T-cell (primary cell): ENCODE data around the gene LAP3. TPM values are rescaled to one million over a fixed set of nuclear protein-coding genes. Genes with fewer than 3 reads are reported as not detected.

Experiments
- ATAC-seq, 4 experiments: fragments of 200-7000 bp in 3 of 4; fragments of 150-1000 bp in 1 of 4; cut with Tn5 transposase; replicated peaks in 1 of 4; 1 replicate in 3 of 4; 2 replicates in 1 of 4; pipeline ENCODE4 v1.10.0; 2021; ENCODE audit warnings: moderate library complexity in 3 of 4, mild to moderate bottlenecking in 2 of 4, moderate number of reproducible peaks in 1 of 4
- CTCF ChIA-PET, 2 donors: fragments of 300-600 bp; sonication (Branson Sonifier 250); formaldehyde crosslinking; loops; one replicate each; lab custom pipeline; 2022; ENCODE audit warnings: antibody characterized with exemption in 2 of 2; lab: Charles Lee
- POLR2A ChIA-PET, 2 donors: fragments of 300-600 bp; sonication (Branson Sonifier 250); formaldehyde crosslinking; loops; one replicate each; lab custom pipeline; 2022; ENCODE audit warnings: antibody characterized with exemption in 2 of 2; lab: Charles Lee
- DNase-seq, 35 experiments: peaks; one replicate each; pipeline versions ENCODE4 v3.0.0 to v3.0.0-alpha.2; 2013 to 2023
- H3K27ac ChIP-seq: one replicate; pipeline ENCODE4 v1.5.1; 2013; ENCODE audit warnings: low read length
- H3K27me3 ChIP-seq, 2 experiments: replicated peaks in 1 of 2; 1 replicate in 1 of 2; 2 replicates in 1 of 2; pipeline versions ENCODE4 v1.6.1 to v1.7.0; 2013; ENCODE audit warnings: low read length in 1 of 2, mixed read lengths in 1 of 2; ENCODE audit not compliant: control insufficient read depth in 2 of 2, insufficient read depth in 2 of 2; ENCODE audit errors: extremely low read depth in 1 of 2
- H3K36me3 ChIP-seq, 2 donors: 1 replicate in 1 of 2; 2 replicates in 1 of 2; pipeline versions ENCODE4 v1.6.1 to v1.7.0; 2013; ENCODE audit warnings: low read length in 1 of 2; ENCODE audit not compliant: control insufficient read depth in 2 of 2, insufficient read depth in 1 of 2; ENCODE audit errors: extremely low read depth in 1 of 2
- H3K4me1 ChIP-seq, 2 experiments: 1 replicate in 1 of 2; 2 replicates in 1 of 2; pipeline versions ENCODE4 v1.6.1 to v1.7.0; 2013; ENCODE audit warnings: low read length in 2 of 2, mixed read lengths in 1 of 2; ENCODE audit not compliant: insufficient read depth in 2 of 2, control insufficient read depth in 1 of 2; ENCODE audit errors: extremely low read depth in 1 of 2
- H3K4me3 ChIP-seq, 2 donors: 1 replicate in 1 of 2; 2 replicates in 1 of 2; pipeline versions ENCODE4 v1.5.1 to v1.7.0; 2013; ENCODE audit warnings: mild to moderate bottlenecking in 2 of 2, low read length in 1 of 2, moderate library complexity in 1 of 2; ENCODE audit not compliant: control insufficient read depth in 1 of 2; ENCODE audit errors: extremely low read depth in 1 of 2
- H3K9me3 ChIP-seq: 2 replicates; pipeline ENCODE4 v1.7.0; 2013
- H3K27ac Mint-ChIP-seq, 2 donors: one replicate each; pipeline ENCODE4 v1.8.0; 2020 to 2021; ENCODE audit warnings: mild to moderate bottlenecking in 2 of 2, mixed read lengths in 2 of 2
- H3K27me3 Mint-ChIP-seq, 2 donors: one replicate each; pipeline ENCODE4 v1.8.0; 2021 to 2022; ENCODE audit warnings: mixed read lengths in 2 of 2
- H3K36me3 Mint-ChIP-seq: one replicate; pipeline ENCODE4 v1.8.0; 2021; ENCODE audit warnings: mixed read lengths
- H3K4me1 Mint-ChIP-seq, 3 donors: one replicate each; pipeline ENCODE4 v1.8.0; 2020 to 2022; ENCODE audit warnings: mixed read lengths in 3 of 3, mild to moderate bottlenecking in 1 of 3
- H3K4me3 Mint-ChIP-seq, 3 donors: one replicate each; pipeline ENCODE4 v1.8.0; 2020 to 2022; ENCODE audit warnings: mild to moderate bottlenecking in 3 of 3, mixed read lengths in 3 of 3, moderate library complexity in 3 of 3
- H3K9me3 Mint-ChIP-seq, 3 donors: one replicate each; pipeline ENCODE4 v1.8.0; 2020 to 2022; ENCODE audit warnings: mixed read lengths in 3 of 3
- WGBS: methylation state at CpG from one replicate; pipeline ENCODE4 v1.1.5; 2013; ENCODE audit warnings: missing lambda C conversion rate; ENCODE audit not compliant: insufficient coverage; 5-methylcytosine and 5-hydroxymethylcytosine counted together
- total RNA-seq, 35 experiments: library from RNA in 6 of 35; stranded (reverse) in 6 of 35; fragments of 120-200 nt in 1 of 35; gene quantifications; one replicate each; pipeline versions ENCODE4 v1.2.1 to v1.2.4 and lab custom pipeline; 2013 to 2026

LAP3 gene
- total RNA-seq, 5 donors from 2014 or later (not counting 1 experiment from before 2014, with no cell fraction given), result 23.5 to 58.4 (median 25.1) TPM

GRCh38 chr4:17583941-17584340 is 6.9 kb downstream of the LAP3 start:
- WGBS, result 96% methylated on average over 4 of the region's 4 CpGs
- H3K27me3 ChIP-seq, result no peaks in the 10 kb centered on the region
- no peaks in the 10 kb centered on the region for H3K9me3 ChIP-seq
- Mint-ChIP-seq H3K4me3 (no peak overlapping the region), H3K36me3 (peaks cover 59% of the 10 kb centered on the region), H3K4me1 (peaks cover 4 to 18% (median 17%) of the 10 kb centered on the region in 3 donors), H3K27me3 (no peaks in the 10 kb centered on the region), H3K9me3 (no peaks in the 10 kb centered on the region), H3K27ac (no peak overlapping the region)
- H3K4me1 ChIP-seq, result peaks cover 0 to 4% of the 10 kb centered on the region in 2 experiments
- H3K27ac ChIP-seq, result no peak overlapping the region
- no peak for DNase-seq
- no peak overlapping the region for H3K4me3 ChIP-seq
- ATAC-seq, result no peak
- ChIA-PET POLR2A (interaction anchor here (0.6 to 0.9 kb wide), 2 partner anchors 22 to 35 kb away, joined by 3 read pairs; no protein-coding TSS in a partner anchor), CTCF (no interaction called here)
- H3K36me3 ChIP-seq, result peaks cover 19 to 74% of the 10 kb centered on the region in 2 donors

GRCh38 chr4:17584521-17585213 is 7.7 kb downstream of the LAP3 start:
- CTCF ChIA-PET, result no interaction called here
- H3K36me3 Mint-ChIP-seq, result peaks cover 61% of the 10 kb centered on the region
- ATAC-seq, result no peak

GRCh38 chr4:17587094-17587822 is 10.3 kb downstream of the LAP3 start:
- Histone ChIP-seq H3K27ac (no peak overlapping the region), H3K9me3 (no peaks in the 10 kb centered on the region), H3K4me3 (no peak overlapping the region), H3K27me3 (no peaks in the 10 kb centered on the region), H3K36me3 (peaks cover 24 to 81% of the 10 kb centered on the region in 2 donors), H3K4me1 (no peaks in the 10 kb centered on the region)
- Mint-ChIP-seq H3K9me3 (no peaks in the 10 kb centered on the region), H3K36me3 (peaks cover 62% of the 10 kb centered on the region), H3K27me3 (no peaks in the 10 kb centered on the region), H3K4me1 (peaks cover 0 to 10% (median 7%) of the 10 kb centered on the region in 3 donors), H3K27ac (no peak overlapping the region), H3K4me3 (no peak overlapping the region)
- WGBS, result 93% methylated on average over 3 of the region's 9 CpGs
- no peak for DNase-seq
- no peak for ATAC-seq
- POLR2A ChIA-PET, result no interaction called here
- CTCF ChIA-PET, result interaction anchor here in 1 of 2 donors (0.6 kb wide), 1 partner anchor 14 kb away, joined by 4 read pairs; no protein-coding TSS in a partner anchor

More at GRCh38 chr4:17584521-17585213, 7.7 kb downstream of the LAP3 start:
- Histone ChIP-seq H3K27me3 (no peaks in the 10 kb centered on the region), H3K9me3 (no peaks in the 10 kb centered on the region), H3K4me3 (no peak overlapping the region), H3K27ac (no peak overlapping the region), H3K4me1 (no peaks in the 10 kb centered on the region), H3K36me3 (peaks cover 26 to 82% of the 10 kb centered on the region in 2 donors)
- no peak for DNase-seq
- 97% methylated on average over 6 of the region's 10 CpGs for WGBS
- Mint-ChIP-seq H3K9me3 (no peaks in the 10 kb centered on the region), H3K4me3 (no peak overlapping the region), H3K27me3 (no peaks in the 10 kb centered on the region), H3K27ac (no peak overlapping the region), H3K4me1 (peaks cover 0 to 12% (median 11%) of the 10 kb centered on the region in 3 donors)
- POLR2A ChIA-PET, result no interaction called here

GRCh38 chr4:17589355-17589754 is 12.4 kb downstream of the LAP3 start:
- Histone ChIP-seq H3K4me1 (no peaks in the 10 kb centered on the region), H3K4me3 (no peak overlapping the region), H3K9me3 (no peaks in the 10 kb centered on the region), H3K27me3 (no peaks in the 10 kb centered on the region), H3K27ac (no peak overlapping the region), H3K36me3 (peaks cover 14 to 65% of the 10 kb centered on the region in 2 donors)
- ChIA-PET CTCF (interaction anchor here in 1 of 2 donors (0.7 to 1.0 kb wide), 2 partner anchors 8 to 263 kb away, joined by 3 to 4 read pairs; no protein-coding TSS in a partner anchor), POLR2A (no interaction called here)
- ATAC-seq (no peak), DNase-seq (no peak)
- H3K9me3 Mint-ChIP-seq, result no peaks in the 10 kb centered on the region
- H3K4me1 Mint-ChIP-seq, result peaks cover 0 to 11% (median 8%) of the 10 kb centered on the region in 3 donors
- peaks cover 55% of the 10 kb centered on the region for H3K36me3 Mint-ChIP-seq
- no CpG with 5 or more reads among the region's 3 CpGs for WGBS
- no peak overlapping the region for H3K4me3 Mint-ChIP-seq
- H3K27ac Mint-ChIP-seq, result no peak overlapping the region
- H3K27me3 Mint-ChIP-seq, result no peaks in the 10 kb centered on the region

- peaks cover 49% of the 10 kb centered on the region for H3K36me3 Mint-ChIP-seq
- H3K4me1 Mint-ChIP-seq, result peaks cover 0 to 14% (median 4%) of the 10 kb centered on the region in 3 donors
- no peaks in the 10 kb centered on the region for H3K27me3 Mint-ChIP-seq
- Histone ChIP-seq H3K4me3 (no peak overlapping the region), H3K9me3 (no peaks in the 10 kb centered on the region), H3K27me3 (no peaks in the 10 kb centered on the region), H3K27ac (no peak overlapping the region), H3K4me1 (no peaks in the 10 kb centered on the region), H3K36me3 (peaks cover 8 to 64% of the 10 kb centered on the region in 2 donors)
- H3K9me3 Mint-ChIP-seq, result no peaks in the 10 kb centered on the region
- no peak overlapping the region for H3K27ac Mint-ChIP-seq
- WGBS, result 76% methylated on average over 3 of the region's 6 CpGs
- no peak for ATAC-seq
- CTCF ChIA-PET, result interaction anchor here (0.5 to 0.6 kb wide), 2 partner anchors 9 to 719 kb away, joined by 3 read pairs; no protein-coding TSS in a partner anchor
- POLR2A ChIA-PET, result interaction anchor here in 1 of 2 donors (0.5 kb wide), 1 partner anchor 87 kb away, joined by 4 read pairs; no protein-coding TSS in a partner anchor
- no peak overlapping the region for H3K4me3 Mint-ChIP-seq
- DNase-seq, result no peak
Measured at GRCh38 chr4:17595471-17596005, 18.5 kb downstream of the LAP3 start.

GRCh38 chr4:17597517-17597916 is 20.5 kb downstream of the LAP3 start:
- no peak for DNase-seq
- no peak overlapping the region for H3K4me3 Mint-ChIP-seq
- H3K4me1 Mint-ChIP-seq, result peaks cover 0 to 5% (median 0%) of the 10 kb centered on the region in 3 donors
- Histone ChIP-seq H3K9me3 (no peaks in the 10 kb centered on the region), H3K4me1 (no peaks in the 10 kb centered on the region), H3K27me3 (no peaks in the 10 kb centered on the region), H3K27ac (no peak overlapping the region), H3K4me3 (no peak overlapping the region), H3K36me3 (peaks cover 4 to 67% of the 10 kb centered on the region in 2 donors)
- ChIA-PET CTCF (interaction anchor here in 1 of 2 donors (1.0 kb wide), 1 partner anchor 9 kb away, joined by 3 read pairs; no protein-coding TSS in a partner anchor), POLR2A (no interaction called here)
- H3K36me3 Mint-ChIP-seq, result peaks cover 45% of the 10 kb centered on the region
- H3K27me3 Mint-ChIP-seq, result no peaks in the 10 kb centered on the region
- H3K27ac Mint-ChIP-seq, result no peak overlapping the region
- no peak for ATAC-seq
- H3K9me3 Mint-ChIP-seq, result no peaks in the 10 kb centered on the region
- no CpG with 5 or more reads among the region's 7 CpGs for whole genome bisulfite sequencing
